ENCODE measurements around the gene DUSP1. TPM values are rescaled to one million over a fixed set of nuclear protein-coding genes. Genes with fewer than 3 reads are reported as not detected.
A peak's percentile ranks its signal among the peaks of the same experiment; 100 is the strongest.

DUSP1 gene
- total and polyA plus RNA-seq, 2 of the 13 experiments (the other 11 are each of a cell fraction or from before 2014, with no cell fraction given): 27.1 to 55.5 TPM

DNA sequence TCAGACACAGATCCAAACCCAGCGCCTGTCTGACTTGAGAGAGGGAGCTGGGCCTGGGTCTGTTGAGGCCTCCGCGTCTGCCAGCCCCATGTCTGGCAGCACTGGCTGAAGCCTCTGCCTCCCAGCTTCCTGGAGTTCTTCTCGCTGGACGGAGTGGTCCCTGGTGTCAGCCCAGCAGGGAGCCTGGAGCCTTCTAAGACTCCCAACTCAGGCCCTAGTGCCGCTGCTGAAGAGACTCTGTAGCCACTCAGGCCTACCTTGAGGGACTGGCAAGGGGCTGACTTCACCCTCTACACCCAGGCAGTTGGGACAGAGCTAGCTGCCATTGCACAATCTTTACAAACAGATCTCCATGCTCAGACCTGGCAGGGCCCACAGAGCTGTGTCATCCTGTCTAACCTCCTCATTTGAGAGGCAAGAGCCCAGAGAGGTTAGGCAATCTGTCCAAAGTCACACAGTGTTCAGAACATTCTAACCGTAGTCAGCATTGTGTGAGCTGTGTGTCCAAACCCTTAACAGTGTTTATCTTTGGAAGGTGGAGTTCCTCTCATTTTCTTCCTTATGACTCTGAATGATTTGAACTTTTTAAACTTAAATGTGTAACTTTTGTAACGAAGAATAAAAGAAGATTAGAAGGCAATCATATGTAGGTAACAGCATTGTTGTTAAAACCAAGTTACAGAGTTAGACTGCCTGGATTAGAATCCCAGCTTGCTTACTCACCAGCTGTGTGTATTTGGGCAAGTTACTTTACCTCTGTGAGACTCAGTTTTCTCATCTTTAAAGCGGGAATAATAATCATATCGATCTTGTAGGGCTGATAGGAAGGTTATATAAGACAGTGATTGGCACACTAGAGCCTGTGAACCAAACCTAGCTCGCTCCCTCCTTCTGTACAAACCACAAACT is 4.6 kb upstream of the DUSP1 start (continued):
- TF ChIP-seq, protein P1, sequence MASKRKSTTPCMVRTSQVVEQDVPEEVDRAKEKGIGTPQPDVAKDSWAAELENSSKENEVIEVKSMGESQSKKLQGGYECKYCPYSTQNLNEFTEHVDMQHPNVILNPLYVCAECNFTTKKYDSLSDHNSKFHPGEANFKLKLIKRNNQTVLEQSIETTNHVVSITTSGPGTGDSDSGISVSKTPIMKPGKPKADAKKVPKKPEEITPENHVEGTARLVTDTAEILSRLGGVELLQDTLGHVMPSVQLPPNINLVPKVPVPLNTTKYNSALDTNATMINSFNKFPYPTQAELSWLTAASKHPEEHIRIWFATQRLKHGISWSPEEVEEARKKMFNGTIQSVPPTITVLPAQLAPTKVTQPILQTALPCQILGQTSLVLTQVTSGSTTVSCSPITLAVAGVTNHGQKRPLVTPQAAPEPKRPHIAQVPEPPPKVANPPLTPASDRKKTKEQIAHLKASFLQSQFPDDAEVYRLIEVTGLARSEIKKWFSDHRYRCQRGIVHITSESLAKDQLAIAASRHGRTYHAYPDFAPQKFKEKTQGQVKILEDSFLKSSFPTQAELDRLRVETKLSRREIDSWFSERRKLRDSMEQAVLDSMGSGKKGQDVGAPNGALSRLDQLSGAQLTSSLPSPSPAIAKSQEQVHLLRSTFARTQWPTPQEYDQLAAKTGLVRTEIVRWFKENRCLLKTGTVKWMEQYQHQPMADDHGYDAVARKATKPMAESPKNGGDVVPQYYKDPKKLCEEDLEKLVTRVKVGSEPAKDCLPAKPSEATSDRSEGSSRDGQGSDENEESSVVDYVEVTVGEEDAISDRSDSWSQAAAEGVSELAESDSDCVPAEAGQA (IDR thresholded peaks at IDR 0.05; ENCODE audit: low read depth): 0 out of 2 replicates have a peak, but pooled peaks have one; percentile 40
- TF ChIP-seq, protein P1 (CRISPR knock-in tag; IDR thresholded peaks at IDR 0.05; ENCODE audit: borderline replicate concordance): no peak
- TF ChIP-seq, protein P2, sequence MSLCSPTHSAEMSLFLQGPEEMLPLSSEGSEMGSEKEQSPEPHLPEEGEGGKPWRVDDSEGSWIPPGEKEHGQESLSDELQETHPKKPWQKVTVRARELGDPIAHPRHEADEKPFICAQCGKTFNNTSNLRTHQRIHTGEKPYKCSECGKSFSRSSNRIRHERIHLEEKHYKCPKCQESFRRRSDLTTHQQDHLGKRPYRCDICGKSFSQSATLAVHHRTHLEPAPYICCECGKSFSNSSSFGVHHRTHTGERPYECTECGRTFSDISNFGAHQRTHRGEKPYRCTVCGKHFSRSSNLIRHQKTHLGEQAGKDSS (CRISPR knock-in tag; IDR thresholded peaks at IDR 0.05; ENCODE audit: borderline replicate concordance, low read depth): peak; percentile 23; the same call in 1 of the 2 replicates
- TF ChIP-seq FOXK1 (CRISPR knock-in tag; IDR thresholded peaks at IDR 0.05; ENCODE audit: borderline replicate concordance, low read depth): peak; percentile 23; the same call in 1 of the 2 replicates
- TF ChIP-seq FOXA1 (IDR thresholded peaks at IDR 0.05): no peak
- TF ChIP-seq FOXA1 (CRISPR knock-in tag; IDR thresholded peaks at IDR 0.05): peak; percentile 72
- TF ChIP-seq ZNF510 (CRISPR knock-in tag; IDR thresholded peaks at IDR 0.05; ENCODE audit: low read depth): no peak
- no peak for TF ChIP-seq HES4 (CRISPR knock-in tag; IDR thresholded peaks at IDR 0.05; ENCODE audit: borderline replicate concordance)
- TF ChIP-seq, protein P3, sequence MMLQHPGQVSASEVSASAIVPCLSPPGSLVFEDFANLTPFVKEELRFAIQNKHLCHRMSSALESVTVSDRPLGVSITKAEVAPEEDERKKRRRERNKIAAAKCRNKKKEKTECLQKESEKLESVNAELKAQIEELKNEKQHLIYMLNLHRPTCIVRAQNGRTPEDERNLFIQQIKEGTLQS (CRISPR knock-in tag; IDR thresholded peaks at IDR 0.05): peak; percentile 62; the same call in 1 of the 2 replicates
- TF ChIP-seq ETV5 (CRISPR knock-in tag; IDR thresholded peaks at IDR 0.05; ENCODE audit: borderline replicate concordance): peak; percentile 65; the same call in 1 of the 2 replicates
- peak; percentile 51; the same call in 1 of the 2 replicates for TF ChIP-seq ZNF350 (CRISPR knock-in tag; IDR thresholded peaks at IDR 0.05; ENCODE audit: borderline replicate concordance, low read depth)
- peak; percentile 57; the same call in 1 of the 2 replicates for TF ChIP-seq BCL6 (CRISPR knock-in tag; IDR thresholded peaks at IDR 0.05)
- TF ChIP-seq SP140L (CRISPR knock-in tag; IDR thresholded peaks at IDR 0.05; ENCODE audit: borderline replicate concordance): no peak
- TF ChIP-seq KLF9 (CRISPR knock-in tag; IDR thresholded peaks at IDR 0.05; ENCODE audit: low read depth): no peak
- peak; percentile 40 for TF ChIP-seq HNF4A (CRISPR knock-in tag; IDR thresholded peaks at IDR 0.05)
- peak; percentile 77 for TF ChIP-seq ZNF629 (CRISPR knock-in tag; conservative IDR thresholded peaks at IDR 0.05)
- TF ChIP-seq, protein P4, sequence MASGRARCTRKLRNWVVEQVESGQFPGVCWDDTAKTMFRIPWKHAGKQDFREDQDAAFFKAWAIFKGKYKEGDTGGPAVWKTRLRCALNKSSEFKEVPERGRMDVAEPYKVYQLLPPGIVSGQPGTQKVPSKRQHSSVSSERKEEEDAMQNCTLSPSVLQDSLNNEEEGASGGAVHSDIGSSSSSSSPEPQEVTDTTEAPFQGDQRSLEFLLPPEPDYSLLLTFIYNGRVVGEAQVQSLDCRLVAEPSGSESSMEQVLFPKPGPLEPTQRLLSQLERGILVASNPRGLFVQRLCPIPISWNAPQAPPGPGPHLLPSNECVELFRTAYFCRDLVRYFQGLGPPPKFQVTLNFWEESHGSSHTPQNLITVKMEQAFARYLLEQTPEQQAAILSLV (CRISPR knock-in tag; IDR thresholded peaks at IDR 0.05; ENCODE audit: borderline replicate concordance): no peak
- TF ChIP-seq KAT2B (IDR thresholded peaks at IDR 0.05; ENCODE audit: borderline replicate concordance, low read depth, low read length): no peak
- peak; percentile 60 for TF ChIP-seq RARA (CRISPR knock-in tag; IDR thresholded peaks at IDR 0.05)
